GM12878 (cell line): ENCODE measurements around the gene NCAPD2. TPM values are rescaled to one million over a fixed set of nuclear protein-coding genes. Genes with fewer than 3 reads are reported as not detected.

Source experiments
- ATAC-seq: fragments of 200-7000 bp; cut with Tn5 transposase; 3 replicates; pipeline ENCODE4 v1.9.1; 2020; ENCODE audit warnings: mild to moderate bottlenecking, moderate library complexity
- BruUV-seq: library from RNA; stranded (reverse); fragments of 400-500 nt; replicated peaks from 2 replicates; lab custom pipeline; 2021; lab: Mats Ljungman, UMichigan
- CTCF ChIA-PET: fragments of 300-600 bp; sonication (Branson Sonifier 250); formaldehyde crosslinking; extraction: SDS; loops from one replicate; lab custom pipeline; 2021; ENCODE audit warnings: inconsistent platforms; lab: Yijun Ruan, JAX
- POLR2A ChIA-PET: fragments of 350-600 bp; formaldehyde crosslinking; extraction: SDS; loops from one replicate; lab custom pipeline; 2021; ENCODE audit warnings: inconsistent platforms; lab: Charles Lee
- RAD21 ChIA-PET: fragments of 300-600 bp; sonication (Branson Sonifier 250); formaldehyde crosslinking; loops from one replicate; lab custom pipeline; 2023; ENCODE audit warnings: antibody characterized with exemption; ENCODE audit not compliant: unreplicated experiment; lab: Charles Lee
- SMC1A ChIA-PET: fragments of 300-600 bp; sonication (Branson Sonifier 250); formaldehyde crosslinking; loops from one replicate; lab custom pipeline; 2023; ENCODE audit not compliant: unreplicated experiment, uncharacterized antibody; lab: Charles Lee
- DNase-seq: peaks from one replicate; pipeline ENCODE4 v3.0.0-alpha.2; 2011; ENCODE audit warnings: low read depth, low spot score
- FAIRE-seq: peaks from 3 replicates; lab custom pipeline; 2011; peaks lifted over from hg19 to GRCh38; lab: Jason Lieb, UNC
- H2AFZ ChIP-seq: 2 replicates; pipeline ENCODE4 v1.6.0; 2011; ENCODE audit warnings: low read depth, low read length, control low read depth; ENCODE audit not compliant: control insufficient read depth
- H3K27ac ChIP-seq: 2 replicates; pipeline ENCODE4 v1.5.1; 2011; ENCODE audit warnings: control low read depth; ENCODE audit not compliant: control insufficient read depth, insufficient read depth
- H3K27me3 ChIP-seq, 2 experiments: replicated peaks in 1 of 2; 2 replicates each; pipeline versions ENCODE4 v1.6.0 to v1.6.1; 2011; ENCODE audit warnings: low read length in 1 of 2; ENCODE audit not compliant: control insufficient read depth in 2 of 2, insufficient read depth in 2 of 2
- H3K36me3 ChIP-seq, 2 experiments: 2 replicates each; pipeline ENCODE4 v1.5.1; 2011; ENCODE audit warnings: low read length in 1 of 2; ENCODE audit not compliant: control insufficient read depth in 2 of 2, insufficient read depth in 2 of 2
- H3K4me1 ChIP-seq: 2 replicates; pipeline ENCODE4 v1.6.1; 2011; ENCODE audit warnings: mild to moderate bottlenecking, low read length, moderate library complexity, mixed read lengths; ENCODE audit not compliant: control insufficient read depth, insufficient read depth
- H3K4me2 ChIP-seq: 2 replicates; pipeline ENCODE4 v1.6.0; 2011; ENCODE audit warnings: control low read depth; ENCODE audit not compliant: control insufficient read depth, insufficient read depth
- H3K4me3 ChIP-seq: fragments of 200-600 bp; sonication (generic); 2 replicates; pipeline ENCODE4 v1.5.1; 2016
- H3K79me2 ChIP-seq: 2 replicates; pipeline ENCODE4 v1.6.0; 2011; ENCODE audit warnings: low read length; ENCODE audit not compliant: control insufficient read depth, insufficient read depth
- H3K9ac ChIP-seq: 2 replicates; pipeline ENCODE4 v1.8.0; 2011; ENCODE audit warnings: low read length, control low read depth, mixed read lengths; ENCODE audit not compliant: control insufficient read depth, insufficient read depth
- H3K9me3 ChIP-seq: replicated peaks from 3 replicates; pipeline ENCODE4 v1.5.1; 2011; ENCODE audit warnings: mild to moderate bottlenecking, low read length; ENCODE audit not compliant: control insufficient read depth, insufficient read depth
- H4K20me1 ChIP-seq: 2 replicates; pipeline ENCODE4 v1.6.0; 2011; ENCODE audit not compliant: control insufficient read depth, insufficient read depth
- CEBPB ChIP-seq, 2 experiments: fragments of 150-350 bp in 1 of 2; IDR thresholded peaks; 2 replicates each; pipeline ENCODE4 v1.6.1; 2012 to 2014; ENCODE audit warnings: low read depth in 2 of 2, low read length in 2 of 2, borderline replicate concordance in 1 of 2, inconsistent platforms in 1 of 2
- E4F1 ChIP-seq: fragments of 450-650 bp; IDR thresholded peaks from 2 replicates; pipeline ENCODE4 v1.6.1; 2018; ENCODE audit warnings: borderline replicate concordance, mild to moderate bottlenecking; ENCODE audit not compliant: partially characterized antibody
- ELK1 ChIP-seq: IDR thresholded peaks from 2 replicates; pipeline ENCODE4 v1.6.1; 2012; ENCODE audit warnings: low read depth, low read length, improper control_type of control experiment
- NKRF ChIP-seq: fragments of 450-650 bp; conservative IDR thresholded peaks from 2 replicates; pipeline ENCODE4 v1.6.1; 2017; ENCODE audit warnings: mild to moderate bottlenecking, moderate library complexity
- RB1 ChIP-seq: fragments of 450-650 bp; formaldehyde crosslinking; IDR thresholded peaks from 2 replicates; pipeline ENCODE4 v1.6.1; 2017; ENCODE audit warnings: mild to moderate bottlenecking, borderline replicate concordance
- SREBF1 ChIP-seq: IDR thresholded peaks from 2 replicates; pipeline ENCODE4 v1.6.1; 2012; ENCODE audit warnings: mild to moderate bottlenecking, low read length
- TAF1 ChIP-seq: IDR thresholded peaks from 2 replicates; pipeline ENCODE4 v1.6.1; 2011; ENCODE audit warnings: mild to moderate bottlenecking, low read depth, low read length, borderline replicate concordance
- TCF12 ChIP-seq: IDR thresholded peaks from 2 replicates; pipeline ENCODE4 v1.6.1; 2011; ENCODE audit warnings: low read depth, mild to moderate bottlenecking, low read length
- USF1 ChIP-seq: IDR thresholded peaks from 2 replicates; pipeline ENCODE4 v1.6.1; 2011; ENCODE audit warnings: borderline replicate concordance, low read depth, mild to moderate bottlenecking, moderate library complexity, mixed read lengths, low read length; ENCODE audit not compliant: insufficient read depth; ENCODE audit errors: extremely low read length
- ZNF217 ChIP-seq: fragments of 450-650 bp; IDR thresholded peaks from 2 replicates; pipeline ENCODE4 v1.6.1; 2017; ENCODE audit warnings: antibody characterized with exemption, mild to moderate bottlenecking
- ZNF622 ChIP-seq: fragments of 450-650 bp; IDR thresholded peaks from 2 replicates; pipeline ENCODE4 v1.6.1; 2017; ENCODE audit warnings: mild to moderate bottlenecking, inconsistent platforms
- ZZZ3 ChIP-seq: IDR thresholded peaks from 2 replicates; pipeline ENCODE4 v1.6.1; 2011; ENCODE audit warnings: low read depth; ENCODE audit not compliant: control insufficient read depth, insufficient read length
- WGBS: methylation state at CpG from one replicate; pipeline ENCODE4 v1.1.6; 2016; ENCODE audit warnings: low lambda C conversion rate; ENCODE audit not compliant: insufficient replicate concordance, insufficient coverage; ENCODE audit errors: missing lambda C conversion rate; 5-methylcytosine and 5-hydroxymethylcytosine counted together
- in situ Hi-C: fragments of 300-500 bp; cut with MboI; formaldehyde crosslinking; loops from 9 replicates; pipeline ENCODE4 v1.14.3; 2018; ENCODE audit warnings: mixed read lengths
- intact Hi-C: fragments of 100-400 bp; cut with micrococcal nuclease; formaldehyde crosslinking; loops from one replicate; pipeline ENCODE4 v1.14.2; 2022; ENCODE audit not compliant: unreplicated experiment
- polyA plus RNA-seq, 11 experiments: library from polyadenylated mRNA; depleted of rRNA in 4 of 11; unstranded in 6 of 11; stranded (reverse) in 5 of 11; fragments of >200 nt; fragmentation: Nextera tagmentation in 4 of 11; fragmentation: Illumina TruSeq in 1 of 11; extraction: Ambion mirVana in 4 of 11; extraction: Trizol in 1 of 11; gene quantifications; 1 replicate in 1 of 11; 2 replicates in 10 of 11; pipeline versions ENCODE4 v1.2.1 to v1.2.3, GENCODE V29; 2011 to 2016; ENCODE audit warnings: inconsistent platforms in 2 of 11, missing spikeins in 2 of 11, low read depth in 1 of 11
- total RNA-seq, 4 experiments: library from RNA; depleted of rRNA in 3 of 4; stranded (reverse); fragments of >200 nt in 3 of 4; fragmentation: Illumina TruSeq in 1 of 4; extraction: Trizol in 1 of 4; gene quantifications; 2 replicates each; pipeline versions ENCODE4 v1.2.1 to v1.2.3, GENCODE V29; 2013 to 2021

NCAPD2 gene
- total and polyA plus RNA-seq, 10 of the 15 experiments (the other 5 are each of a cell fraction or from before 2014, with no cell fraction given) = 24.2 to 160 (median 110) TPM

- TF ChIP-seq NKRF = 0 out of 2 replicates have a peak, but pooled peaks have one; percentile 79
- no peak for TF ChIP-seq ZNF217
- TF ChIP-seq CEBPB (IDR thresholded peaks at IDR 0.05; ENCODE audit: borderline replicate concordance in 1 of 2, low read depth in 2 of 2, low read length in 2 of 2) = no peak
These were observed 39.7 kb downstream of the NCAPD2 start (continued) for GRCh38 chr12:6533653-6533922.

GRCh38 chr12:6533923-6534694 is 40.2 kb downstream of the NCAPD2 start, which contains the start of gene GAPDH:
Gene GAPDH, plus strand, starts transcription at chr12:6534517. Its CDS starts 316 bp downstream, at chr12:6534833.
- intact Hi-C loops = loop anchor here (5.0 kb wide), 2 partner anchors 42 to 197 kb away; partner anchors contain the start of genes MRPL51 and NCAPD2
- peak; percentile 18 for FAIRE-seq
- no peak for TF ChIP-seq E4F1
- no peak for TF ChIP-seq ELK1
- TF ChIP-seq SREBF1 = no peak
- TF ChIP-seq TCF12 = peak; percentile 72; the same call in 1 of the 2 replicates
- TF ChIP-seq ZNF622 = no peak
- TF ChIP-seq RB1 = peak; percentile 91
- no peak for TF ChIP-seq USF1
- no peak for TF ChIP-seq ZZZ3
- TF ChIP-seq TAF1 = peak; percentile 90

More at GRCh38 chr12:6533923-6534694, 40.2 kb downstream of the NCAPD2 start, which contains the start of gene GAPDH:
- Histone ChIP-seq H3K36me3 (peaks cover 46 to 47% of the 10 kb centered on the region in 2 experiments), H3K4me1 (peaks cover 29% of the 10 kb centered on the region), H3K27ac (peak within 1 kb of the TSS; percentile 98), H2AFZ (peak within 1 kb of the TSS; percentile 88), H3K9me3 (no peaks in the 10 kb centered on the region), H3K27me3 (no peaks in the 10 kb centered on the region), H3K9ac (peak within 1 kb of the TSS; percentile 95), H3K79me2 (peaks cover 72% of the 10 kb centered on the region), H3K4me3 (peak within 1 kb of the TSS; percentile 83), H4K20me1 (peaks cover 24% of the 10 kb centered on the region), H3K4me2 (peak within 1 kb of the TSS; percentile 100)
- DNase-seq (peak; percentile 80), ATAC-seq (peak; percentile 76)
- BruUV-seq = TSS peak; percentile 74
- ChIA-PET SMC1A (interaction anchor here (1.0 to 7.9 kb wide), 6 partner anchors 39 to 167 kb away, joined by 3 to 83 read pairs (median 6); no protein-coding TSS in a partner anchor), POLR2A (interaction anchor here (0.5 to 3.6 kb wide), 21 partner anchors 19 to 279 kb away, joined by 3 to 32 read pairs (median 4); partner anchors contain the start of genes COPS7A, MRPL51 and VAMP1), CTCF (interaction anchor here (0.6 to 7.7 kb wide), 7 partner anchors 19 to 199 kb away, joined by 3 to 73 read pairs (median 3); partner anchors contain the start of genes MRPL51 and VAMP1), RAD21 (interaction anchor here (0.6 to 2.5 kb wide), 9 partner anchors 19 to 110 kb away, joined by 3 to 11 read pairs (median 3); partner anchors contain the start of genes LPAR5 and MRPL51)
- in situ Hi-C loops = loop anchor here (5.0 kb wide), 2 partner anchors 37 to 107 kb away; no protein-coding TSS in a partner anchor
- 1% methylated on average over 60 of the region's 62 CpGs for WGBS
